A549 (cell line): ENCODE data around the gene SASH1. TPM values are rescaled to one million over a fixed set of nuclear protein-coding genes. Genes with fewer than 3 reads are reported as not detected.

ENCODE experiments used
- ATAC-seq, 2 experiments: fragments of 200-7000 bp in 1 of 2; fragments of >200 bp in 1 of 2; cut with Nextera tagmentation in 1 of 2; cut with Tn5 transposase in 1 of 2; 3 replicates each; pipeline versions ENCODE4 v1.8.0 to v1.9.1; 2018 to 2020; ENCODE audit warnings: mild to moderate bottlenecking in 1 of 2, moderate library complexity in 1 of 2
- CTCF ChIA-PET: fragments of 300-600 bp; sonication (Branson Sonifier 250); formaldehyde crosslinking; extraction: SDS; loops from one replicate; lab custom pipeline; 2021; ENCODE audit warnings: antibody characterized with exemption, inconsistent platforms; lab: Yijun Ruan, JAX
- POLR2A ChIA-PET: fragments of 350-600 bp; formaldehyde crosslinking; extraction: SDS; loops from one replicate; lab custom pipeline; 2021; ENCODE audit warnings: antibody characterized with exemption, inconsistent platforms; lab: Yijun Ruan, JAX
- DNase-seq, 2 experiments: peaks; one replicate each; pipeline versions ENCODE4 v3.0.0 to v3.0.0-alpha.2; 2011 to 2016; ENCODE audit warnings: low read depth in 1 of 2, low spot score in 1 of 2
- FAIRE-seq: peaks from 2 replicates; lab custom pipeline; 2011; peaks lifted over from hg19 to GRCh38; lab: Jason Lieb, UNC
- H3K27ac ChIP-seq, 2 experiments: fragments of >200 bp; sonication (Bioruptor Twin); formaldehyde crosslinking; 3 replicates each; pipeline ENCODE4 v1.5.1; 2016 to 2017
- H3K4me1 ChIP-seq: fragments of >200 bp; sonication (Bioruptor Twin); formaldehyde crosslinking; 3 replicates; pipeline ENCODE4 v1.6.1; 2016
- H3K4me2 ChIP-seq: fragments of >200 bp; sonication (Bioruptor Twin); formaldehyde crosslinking; 3 replicates; pipeline ENCODE4 v1.6.1; 2016
- H3K4me3 ChIP-seq: fragments of >200 bp; sonication (Bioruptor Twin); formaldehyde crosslinking; 3 replicates; pipeline ENCODE4 v1.5.1; 2016
- H3K9me3 ChIP-seq: fragments of >200 bp; sonication (Bioruptor Twin); formaldehyde crosslinking; 3 replicates; pipeline ENCODE4 v1.6.1; 2016
- BCL3 ChIP-seq: fragments of >200 bp; sonication (Bioruptor Twin); formaldehyde crosslinking; IDR thresholded peaks from 3 replicates; pipeline ENCODE4 v1.6.1; 2016
- CEBPB ChIP-seq, 2 experiments: fragments of >200 bp in 1 of 2; sonication (Bioruptor Twin) in 1 of 2; formaldehyde crosslinking in 1 of 2; IDR thresholded peaks; 2 replicates each; pipeline ENCODE4 v1.6.1; 2012 to 2016
- FOSL2 ChIP-seq, 2 experiments: fragments of 450-650 bp in 1 of 2; fragments of >200 bp in 1 of 2; sonication (Bioruptor Twin) in 1 of 2; formaldehyde crosslinking; IDR thresholded peaks; 2 replicates each; pipeline versions ENCODE4 v1.5.0 to v1.6.1; 2016 to 2020; ENCODE audit warnings: mild to moderate bottlenecking in 1 of 2, moderate library complexity in 1 of 2
- MAZ ChIP-seq: fragments of 150-350 bp; IDR thresholded peaks from 2 replicates; pipeline ENCODE4 v1.6.1; 2014; ENCODE audit warnings: antibody characterized with exemption, low read depth, low read length, borderline replicate concordance
- SMC3 ChIP-seq: fragments of >200 bp; sonication (Bioruptor Twin); formaldehyde crosslinking; IDR thresholded peaks from 3 replicates; pipeline ENCODE4 v1.6.1; 2018; ENCODE audit warnings: inconsistent platforms
- ZFP36 ChIP-seq: fragments of 450-650 bp; IDR thresholded peaks from 2 replicates; pipeline ENCODE4 v1.6.1; 2014; ENCODE audit warnings: borderline replicate concordance; ENCODE audit not compliant: partially characterized antibody
- WGBS: methylation state at CpG from one replicate; pipeline ENCODE4 v1.1.6; 2017; ENCODE audit errors: missing lambda C conversion rate; 5-methylcytosine and 5-hydroxymethylcytosine counted together
- polyA plus RNA-seq, 4 experiments: library from polyadenylated mRNA; depleted of rRNA in 3 of 4; stranded (reverse); fragments of >200 nt; fragmentation: RNase III in 1 of 4; extraction: RNeasy Plus Mini Kit Qiagen cat#74134 plus additional on column Dnase treatment in 1 of 4; gene quantifications; 2 replicates in 3 of 4; 3 replicates in 1 of 4; pipeline ENCODE4 v1.2.3, GENCODE V29; 2011 to 2017
- small RNA-seq, 6 experiments: library from RNA; depleted of rRNA; stranded (forward); fragments of <200 nt; gene quantifications; one replicate each; pipeline ENCODE3, GENCODE V24; 2012

SASH1 gene
- polyA plus RNA-seq, 2 of the 4 experiments (the other 2 are of a cell fraction), result 2.5 to 3.0 TPM

GRCh38 chr6:148599967-148600426 is 257.4 kb downstream of the SASH1 start:
- Histone ChIP-seq H3K9me3 (no peaks in the 10 kb centered on the region), H3K4me1 (no peaks in the 10 kb centered on the region), H3K4me2 (no peak overlapping the region), H3K4me3 (no peak overlapping the region), H3K27ac (no peak overlapping the region)
- 31% methylated on average over 7 of the region's 7 CpGs for WGBS
- POLR2A ChIA-PET, result no interaction called here
- FAIRE-seq (no peak), ATAC-seq (no peak), DNase-seq (no peak)
- TF ChIP-seq MAZ (no peak), ZFP36 (no peak), CEBPB (IDR thresholded peaks at IDR 0.05) (no peak), BCL3 (no peak), SMC3 (no peak), FOSL2 (IDR thresholded peaks at IDR 0.05) (no peak), FOSL2 (CRISPR knock-in tag; IDR thresholded peaks at IDR 0.05) (no peak)
- CTCF ChIA-PET, result no interaction called here

Small RNA genes lying within 50 kb of the gene (small RNA-seq; reads per million reads assigned to genes)
- 0 reads per million in 6 experiments for gene SNRPEP6
